DOHH2 (cell line): ENCODE measurements around the gene COG2.
A peak's percentile ranks its signal among the peaks of the same experiment; 100 is the strongest.

ENCODE experiments used
- H3F3A ChIP-seq: fragments of 200-600 bp; sonication (generic), shearing (Covaris generic); 2 replicates; pipeline ENCODE4 v1.6.0; 2016; ENCODE audit warnings: antibody characterized with exemption, mild to moderate bottlenecking; ENCODE audit not compliant: control insufficient read depth, insufficient read depth
- H3K27ac ChIP-seq: fragments of 200-600 bp; sonication (generic); 2 replicates; pipeline ENCODE4 v1.5.1; 2014; ENCODE audit warnings: low read depth, mild to moderate bottlenecking, low read length, moderate library complexity
- H3K27me3 ChIP-seq: fragments of 200-600 bp; sonication (generic); 2 replicates; pipeline ENCODE4 v1.6.1; 2014; ENCODE audit warnings: mild to moderate bottlenecking, low read length, mixed read lengths; ENCODE audit not compliant: control insufficient read depth
- H3K36me3 ChIP-seq: fragments of 200-600 bp; sonication (generic); 2 replicates; pipeline ENCODE4 v1.6.1; 2014; ENCODE audit warnings: mild to moderate bottlenecking, low read length, moderate library complexity, mixed read lengths; ENCODE audit not compliant: control insufficient read depth
- H3K4me1 ChIP-seq: fragments of 200-600 bp; sonication (generic); 2 replicates; pipeline ENCODE4 v1.6.1; 2014; ENCODE audit warnings: mild to moderate bottlenecking, low read length, mixed read lengths; ENCODE audit not compliant: control insufficient read depth
- H3K4me2 ChIP-seq: fragments of 200-600 bp; sonication (generic); 2 replicates; pipeline ENCODE4 v1.6.0; 2014; ENCODE audit warnings: mild to moderate bottlenecking, low read length, moderate library complexity
- H3K4me3 ChIP-seq: fragments of 200-600 bp; sonication (generic); 2 replicates; pipeline ENCODE4 v1.5.1; 2014; ENCODE audit warnings: mild to moderate bottlenecking, low read length, mixed read lengths
- H3K79me2 ChIP-seq: fragments of 200-600 bp; sonication (generic); 2 replicates; pipeline ENCODE4 v1.6.1; 2014; ENCODE audit warnings: mild to moderate bottlenecking, low read length, mixed read lengths; ENCODE audit not compliant: control insufficient read depth
- H3K9me2 ChIP-seq: fragments of 200-600 bp; sonication (generic); replicated peaks from 2 replicates; pipeline ENCODE4 v1.6.1; 2014; ENCODE audit warnings: mild to moderate bottlenecking, low read length, mixed read lengths; ENCODE audit not compliant: control insufficient read depth
- H3K9me3 ChIP-seq: fragments of 200-600 bp; sonication (generic); 2 replicates; pipeline ENCODE4 v1.6.1; 2014; ENCODE audit warnings: antibody characterized with exemption, low read length, mixed read lengths; ENCODE audit not compliant: control insufficient read depth, insufficient read depth
- H4K20me1 ChIP-seq: fragments of 200-600 bp; sonication (generic); 2 replicates; pipeline ENCODE4 v1.6.0; 2014; ENCODE audit warnings: low read depth, mild to moderate bottlenecking, antibody characterized with exemption, low read length, moderate library complexity; ENCODE audit not compliant: control insufficient read depth, insufficient read depth
- CTCF ChIP-seq: fragments of 200-600 bp; sonication (generic); IDR thresholded peaks from one replicate; pipeline ENCODE4 v1.5.1; 2014; ENCODE audit warnings: antibody characterized with exemption, mild to moderate bottlenecking, low read depth, low read length; ENCODE audit not compliant: poor library complexity, severe bottlenecking
- EZH2phosphoT487 ChIP-seq: fragments of 200-600 bp; sonication (generic); IDR thresholded peaks from 2 replicates; pipeline ENCODE4 v1.6.1; 2017; ENCODE audit warnings: borderline replicate concordance, mild to moderate bottlenecking, antibody characterized with exemption, low read length, moderate library complexity, mixed read lengths

COG2 gene

GRCh38 chr1:230642263-230642959 lies at the start of gene COG2:
TSS of gene COG2 (plus strand) at chr1:230642481. CDS start at chr1:230642607, 126 bp downstream.
- H3K36me3 ChIP-seq: peaks cover 29% of the 10 kb centered on the region
- H4K20me1 ChIP-seq: peaks cover 18% of the 10 kb centered on the region; the same call in 1 of the 2 replicates
- H3F3A ChIP-seq: no peaks in the 10 kb centered on the region
- H3K4me2 ChIP-seq: peak within 1 kb of the TSS; percentile 61
- peaks cover 51% of the 10 kb centered on the region for H3K79me2 ChIP-seq
- no peak for TF ChIP-seq EZH2phosphoT487
- TF ChIP-seq CTCF: peak; percentile 97
- H3K4me1 ChIP-seq: peaks cover 20% of the 10 kb centered on the region
- H3K9me3 ChIP-seq: no peaks in the 10 kb centered on the region
- peak within 1 kb of the TSS; percentile 92 for H3K4me3 ChIP-seq
- no peaks in the 10 kb centered on the region for H3K9me2 ChIP-seq
- H3K27ac ChIP-seq: peak within 1 kb of the TSS; percentile 41
- peaks cover 28% of the 10 kb centered on the region for H3K27me3 ChIP-seq

- no peak overlapping the region for H3K27ac ChIP-seq
- no peaks in the 10 kb centered on the region for H3K9me2 ChIP-seq
- no peaks in the 10 kb centered on the region for H3K4me1 ChIP-seq
- no peaks in the 10 kb centered on the region for H3K9me3 ChIP-seq
- TF ChIP-seq EZH2phosphoT487: no peak
- no peaks in the 10 kb centered on the region for H3K36me3 ChIP-seq
- H3K79me2 ChIP-seq: no peaks in the 10 kb centered on the region
- no peaks in the 10 kb centered on the region for H3F3A ChIP-seq
- no peaks in the 10 kb centered on the region for H4K20me1 ChIP-seq
- no peak overlapping the region for H3K4me2 ChIP-seq
- peaks cover 11% of the 10 kb centered on the region for H3K27me3 ChIP-seq
- no peak overlapping the region for H3K4me3 ChIP-seq
Observed at GRCh38 chr1:230592848-230593414, 49.4 kb upstream of the COG2 start.

GRCh38 chr1:230594214-230594773 lies 48.0 kb upstream of the COG2 start:
- Histone ChIP-seq H3K4me1 (no peaks in the 10 kb centered on the region), H3K9me2 (no peaks in the 10 kb centered on the region)

More at GRCh38 chr1:230594214-230594773, 48.0 kb upstream of the COG2 start:
- peaks cover 11% of the 10 kb centered on the region for H3K27me3 ChIP-seq
- no peaks in the 10 kb centered on the region for H3K79me2 ChIP-seq
- no peaks in the 10 kb centered on the region for H3K36me3 ChIP-seq
- H3F3A ChIP-seq: no peaks in the 10 kb centered on the region
- H3K4me3 ChIP-seq: no peak overlapping the region
- H4K20me1 ChIP-seq: no peaks in the 10 kb centered on the region
- TF ChIP-seq CTCF: no peak
- no peak for TF ChIP-seq EZH2phosphoT487
- H3K27ac ChIP-seq: no peak overlapping the region
- no peaks in the 10 kb centered on the region for H3K9me3 ChIP-seq
- H3K4me2 ChIP-seq: no peak overlapping the region
